RWPE1 (cell line): Measurements from ENCODE around the gene GPR108.

ENCODE experiments used
- CTCF ChIA-PET: fragments of 350-600 bp; sonication (Branson Sonifier 250); formaldehyde crosslinking; extraction: SDS; loops from one replicate; lab custom pipeline; 2021; lab: Yijun Ruan, JAX
- POLR2A ChIA-PET: fragments of 400-600 bp; formaldehyde crosslinking; extraction: SDS; loops from one replicate; lab custom pipeline; 2020; ENCODE audit warnings: antibody characterized with exemption; ENCODE audit not compliant: low non-redundant PET; lab: Yijun Ruan, JAX
- DNase-seq: peaks from one replicate; pipeline ENCODE4 v3.0.0; 2012; ENCODE audit warnings: low spot score
- H3K27ac ChIP-seq: fragments of 450-650 bp; 2 replicates; pipeline ENCODE4 v1.5.1; 2017
- TF ChIP-seq, protein P1 (sequence below): fragments of 450-650 bp; conservative IDR thresholded peaks from 2 replicates; pipeline ENCODE4 v1.5.1; 2017; ENCODE audit warnings: low read depth, mild to moderate bottlenecking

GPR108 gene

DNA sequence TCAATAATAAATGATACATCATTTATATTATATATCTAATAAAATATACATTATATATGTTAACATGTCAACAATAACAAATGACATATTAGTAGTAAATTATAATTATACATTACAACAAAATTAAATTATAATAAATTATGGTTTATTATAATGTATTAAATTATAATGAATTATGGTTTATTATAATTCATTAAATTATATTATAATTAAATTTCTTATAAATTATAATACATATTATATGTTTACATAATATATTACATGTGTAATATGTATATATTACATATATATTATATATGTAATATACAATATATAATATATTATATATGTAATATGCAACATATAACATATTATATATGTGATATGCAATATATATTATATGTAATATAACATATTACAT is 37.4 kb downstream of the GPR108 start:
- ChIA-PET POLR2A (no interaction called here), CTCF (no interaction called here)
- no peak overlapping the region for H3K27ac ChIP-seq
- TF ChIP-seq, protein P1, sequence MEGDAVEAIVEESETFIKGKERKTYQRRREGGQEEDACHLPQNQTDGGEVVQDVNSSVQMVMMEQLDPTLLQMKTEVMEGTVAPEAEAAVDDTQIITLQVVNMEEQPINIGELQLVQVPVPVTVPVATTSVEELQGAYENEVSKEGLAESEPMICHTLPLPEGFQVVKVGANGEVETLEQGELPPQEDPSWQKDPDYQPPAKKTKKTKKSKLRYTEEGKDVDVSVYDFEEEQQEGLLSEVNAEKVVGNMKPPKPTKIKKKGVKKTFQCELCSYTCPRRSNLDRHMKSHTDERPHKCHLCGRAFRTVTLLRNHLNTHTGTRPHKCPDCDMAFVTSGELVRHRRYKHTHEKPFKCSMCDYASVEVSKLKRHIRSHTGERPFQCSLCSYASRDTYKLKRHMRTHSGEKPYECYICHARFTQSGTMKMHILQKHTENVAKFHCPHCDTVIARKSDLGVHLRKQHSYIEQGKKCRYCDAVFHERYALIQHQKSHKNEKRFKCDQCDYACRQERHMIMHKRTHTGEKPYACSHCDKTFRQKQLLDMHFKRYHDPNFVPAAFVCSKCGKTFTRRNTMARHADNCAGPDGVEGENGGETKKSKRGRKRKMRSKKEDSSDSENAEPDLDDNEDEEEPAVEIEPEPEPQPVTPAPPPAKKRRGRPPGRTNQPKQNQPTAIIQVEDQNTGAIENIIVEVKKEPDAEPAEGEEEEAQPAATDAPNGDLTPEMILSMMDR = no peak
- DNase-seq = no peak

DNA sequence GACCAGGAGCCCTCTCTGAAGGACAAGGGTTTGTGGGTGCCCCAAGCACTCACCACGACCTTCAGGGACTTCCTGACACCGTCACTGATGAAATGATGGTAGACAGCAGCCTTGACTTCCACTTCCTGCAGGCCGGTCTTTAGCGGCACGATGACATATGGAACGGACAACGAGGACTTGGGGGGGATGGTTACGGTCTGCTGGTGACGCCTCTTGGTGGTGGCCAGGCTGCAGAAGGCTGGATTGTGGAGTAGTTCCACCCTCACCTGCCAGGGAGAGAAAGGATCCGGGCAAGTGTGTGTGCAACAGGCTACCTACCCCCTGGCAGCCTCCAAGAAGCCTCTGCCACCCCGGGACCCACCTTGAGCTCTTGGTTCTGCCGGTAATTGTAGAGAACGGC is 40.1 kb downstream of the GPR108 start:
- H3K27ac ChIP-seq = no peak overlapping the region
- no peak for DNase-seq
- TF ChIP-seq, protein P1 = no peak
- ChIA-PET POLR2A (no interaction called here), CTCF (no interaction called here)

DNA sequence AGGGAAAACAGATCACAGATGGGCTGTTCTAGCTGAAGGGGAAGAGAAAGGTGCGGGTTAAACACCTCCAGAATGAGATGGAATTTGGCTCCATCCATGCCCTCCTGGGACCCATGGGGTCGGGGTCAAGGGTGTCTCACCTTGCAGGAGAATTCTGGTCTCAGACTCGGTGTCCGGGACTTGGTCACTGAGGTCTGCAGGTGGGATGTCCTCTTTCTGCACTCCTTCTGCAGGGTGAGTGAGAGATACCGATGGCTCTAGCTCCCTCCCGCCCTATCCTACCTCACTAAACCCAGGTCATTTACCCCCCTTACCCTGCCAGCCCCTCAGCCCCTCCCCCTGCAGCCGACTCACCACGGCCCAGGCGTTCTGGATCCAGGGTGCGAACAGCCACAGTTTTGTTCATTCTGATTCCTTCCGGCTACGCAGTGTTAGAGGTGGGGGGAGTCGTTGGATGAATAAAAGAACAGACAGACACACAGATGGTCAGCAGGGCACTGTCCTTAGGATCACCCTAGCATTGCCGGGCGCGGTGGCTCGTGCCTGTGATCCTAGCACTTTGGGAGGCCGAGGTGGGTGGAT is 41.0 kb downstream of the GPR108 start:
- ChIA-PET CTCF (interaction anchor here (0.6 kb wide), 2 partner anchors 316 to 1216 kb away, joined by 3 to 6 read pairs; no protein-coding TSS in a partner anchor), POLR2A (no interaction called here)
- TF ChIP-seq, protein P1 = no peak
- H3K27ac ChIP-seq = no peak overlapping the region
- DNase-seq = no peak

DNA sequence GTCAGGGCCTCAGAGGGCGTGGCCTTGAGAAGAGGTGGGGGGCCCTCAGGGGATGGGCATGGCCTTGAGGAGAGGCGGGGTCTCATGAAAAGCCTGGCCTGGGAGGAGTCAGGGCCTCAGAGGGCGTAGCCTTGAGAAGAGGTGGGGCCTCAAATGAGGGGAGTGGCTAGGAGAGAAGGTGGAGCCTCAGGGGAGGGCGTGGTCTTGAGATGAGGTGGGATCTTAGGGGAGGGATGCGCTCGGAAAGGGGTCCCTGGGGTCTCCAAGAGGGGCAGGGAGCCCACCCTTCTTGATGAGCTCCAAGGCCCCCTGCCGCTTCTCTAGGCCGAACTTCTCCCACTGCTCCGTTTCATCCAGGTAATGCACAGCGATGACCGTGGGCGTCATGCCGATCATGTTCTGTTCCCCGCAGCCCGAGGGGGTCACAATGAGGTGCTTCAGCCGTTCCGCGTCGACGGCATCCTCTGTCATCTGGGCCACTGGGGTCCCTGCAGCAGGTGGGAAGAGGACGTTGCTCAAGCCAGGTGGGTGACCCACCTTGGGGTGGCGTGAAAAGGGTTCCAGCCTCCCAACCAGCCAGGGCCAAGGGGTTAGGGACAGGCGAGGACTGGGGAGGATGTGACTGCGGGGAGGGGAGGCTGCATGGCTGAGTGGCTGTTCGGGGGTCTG is 43.1 kb downstream of the GPR108 start:
- ChIA-PET CTCF (no interaction called here), POLR2A (no interaction called here)
- no peak overlapping the region for H3K27ac ChIP-seq
- TF ChIP-seq, protein P1 = no peak
- DNase-seq = no peak

DNA sequence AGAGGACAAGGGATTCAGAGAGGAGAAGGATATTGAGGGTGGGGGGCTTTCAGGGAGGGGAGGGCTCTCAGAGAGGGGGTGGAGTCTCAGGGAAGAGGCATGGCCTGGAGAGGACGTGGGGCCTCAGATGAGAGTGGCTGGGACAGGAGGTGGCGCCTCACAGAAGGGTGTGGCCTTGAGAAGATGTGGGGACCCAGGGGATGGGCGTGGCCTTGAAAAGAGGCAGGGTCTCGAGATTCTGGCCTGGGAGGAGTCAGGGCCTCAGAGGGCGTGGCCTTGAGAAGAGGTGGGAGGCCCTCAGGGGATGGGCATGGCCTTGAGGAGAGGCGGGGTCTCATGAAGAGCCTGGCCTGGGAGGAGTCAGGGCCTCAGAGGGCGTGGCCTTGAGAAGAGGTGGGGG is 43.7 kb downstream of the GPR108 start:
- no peak overlapping the region for H3K27ac ChIP-seq
- CTCF ChIA-PET = no interaction called here
- TF ChIP-seq, protein P1 = no peak
- DNase-seq = no peak
- POLR2A ChIA-PET = no interaction called here

DNA sequence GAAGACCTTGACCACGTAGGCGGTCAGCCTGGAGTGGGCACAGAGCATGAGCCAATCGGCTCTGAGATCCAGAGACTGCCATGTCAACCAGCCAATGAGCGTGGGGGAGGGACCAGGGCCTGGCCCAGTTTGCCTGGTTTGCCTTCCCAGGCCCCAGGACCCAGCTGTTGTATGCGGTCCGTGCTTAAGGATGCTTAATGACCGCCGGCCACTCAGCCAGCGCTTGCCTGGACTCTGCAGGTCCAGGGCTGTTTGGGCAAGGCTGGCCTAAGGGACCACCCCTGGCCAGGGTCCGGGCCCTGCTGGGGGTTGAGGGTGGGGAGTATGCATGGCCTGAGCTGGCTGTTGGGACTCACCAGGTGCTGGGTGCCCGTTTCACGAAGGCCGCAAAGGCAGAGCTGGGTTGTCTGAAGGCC is 44.3 kb downstream of the GPR108 start:
- no peak overlapping the region for H3K27ac ChIP-seq
- TF ChIP-seq, protein P1 = no peak
- POLR2A ChIA-PET = no interaction called here
- CTCF ChIA-PET = no interaction called here
- DNase-seq = no peak
